Endothelial cell of umbilical vein (primary cell): ENCODE measurements around the gene TRIM71. TPM values are rescaled to one million over a fixed set of nuclear protein-coding genes. Genes with fewer than 3 reads are reported as not detected.

ENCODE experiments used
- BruUV-seq: library from RNA; stranded (reverse); fragments of 400-500 nt; replicated peaks from 2 replicates; lab custom pipeline; 2021; lab: Mats Ljungman, UMichigan
- CTCF ChIA-PET: fragments of 300-600, 350-600 bp; sonication (Branson Sonifier 250); formaldehyde crosslinking; loops from one replicate; lab custom pipeline; 2021; ENCODE audit warnings: antibody characterized with exemption, inconsistent platforms; lab: Charles Lee
- POLR2A ChIA-PET: fragments of 300-600, 350-600 bp; sonication (Branson Sonifier 250); formaldehyde crosslinking; loops from one replicate; lab custom pipeline; 2021; ENCODE audit warnings: antibody characterized with exemption, inconsistent platforms; lab: Charles Lee
- DNase-seq: peaks from one replicate; pipeline ENCODE4 v3.0.0-alpha.2; 2011; ENCODE audit warnings: low read depth, low spot score
- FAIRE-seq: peaks from 2 replicates; lab custom pipeline; 2011; peaks lifted over from hg19 to GRCh38; lab: Jason Lieb, UNC
- H2AFZ ChIP-seq: 2 replicates; pipeline ENCODE4 v1.6.0; 2012; ENCODE audit warnings: low read depth, low read length, control low read depth, inconsistent platforms
- H3K27ac ChIP-seq: 2 replicates; pipeline ENCODE4 v1.5.1; 2011; ENCODE audit warnings: low read depth, mild to moderate bottlenecking, control low read depth, low read length, moderate library complexity; ENCODE audit not compliant: insufficient read depth
- H3K27me3 ChIP-seq, 2 experiments: 2 replicates each; pipeline versions ENCODE4 v1.6.0 to v1.6.1; 2011; ENCODE audit warnings: low read length in 2 of 2, mixed read lengths in 1 of 2; ENCODE audit not compliant: control insufficient read depth in 2 of 2, insufficient read depth in 2 of 2
- H3K36me3 ChIP-seq, 2 experiments: 2 replicates in 1 of 2; 3 replicates in 1 of 2; pipeline ENCODE4 v1.5.1; 2011; ENCODE audit warnings: low read length in 2 of 2, mild to moderate bottlenecking in 1 of 2, moderate library complexity in 1 of 2; ENCODE audit not compliant: control insufficient read depth in 2 of 2, insufficient read depth in 2 of 2; ENCODE audit errors: extremely low read depth in 1 of 2
- H3K4me1 ChIP-seq: 3 replicates; pipeline ENCODE4 v1.5.1; 2011; ENCODE audit warnings: mild to moderate bottlenecking, low read length; ENCODE audit not compliant: control insufficient read depth, insufficient read depth; ENCODE audit errors: extremely low read depth
- H3K4me2 ChIP-seq: 2 replicates; pipeline ENCODE4 v1.6.1; 2011; ENCODE audit warnings: low read length, control low read depth, mixed read lengths; ENCODE audit not compliant: insufficient read depth
- H3K4me3 ChIP-seq, 3 experiments: fragments of 200-600 bp in 1 of 3; sonication (generic), shearing (Covaris generic) in 1 of 3; replicated peaks in 1 of 3; 2 replicates each; pipeline ENCODE4 v1.5.1; 2011 to 2016; ENCODE audit warnings: control low read depth in 3 of 3, low read length in 3 of 3, mild to moderate bottlenecking in 2 of 3, inconsistent platforms in 1 of 3, low read depth in 1 of 3, moderate library complexity in 1 of 3; ENCODE audit not compliant: insufficient read depth in 1 of 3
- H3K79me2 ChIP-seq: 2 replicates; pipeline ENCODE4 v1.6.0; 2012; ENCODE audit warnings: low read length, inconsistent platforms; ENCODE audit not compliant: control insufficient read depth, insufficient read depth
- H3K9ac ChIP-seq: replicated peaks from 2 replicates; pipeline ENCODE3; 2011; ENCODE audit warnings: low read length, control low read depth; ENCODE audit not compliant: insufficient read depth; ENCODE audit errors: extremely low read depth
- H3K9me1 ChIP-seq: replicated peaks from 3 replicates; pipeline ENCODE4 v1.6.0; 2011; ENCODE audit warnings: mild to moderate bottlenecking, low read length; ENCODE audit not compliant: control insufficient read depth, insufficient read depth; ENCODE audit errors: extremely low read depth
- H3K9me3 ChIP-seq: replicated peaks from 2 replicates; pipeline ENCODE4 v1.5.1; 2012; ENCODE audit warnings: low read length, inconsistent platforms; ENCODE audit not compliant: control insufficient read depth, insufficient read depth
- H4K20me1 ChIP-seq: replicated peaks from 2 replicates; pipeline ENCODE3; 2011; ENCODE audit warnings: mild to moderate bottlenecking, low read length; ENCODE audit not compliant: control insufficient read depth, insufficient read depth; ENCODE audit errors: extremely low read depth
- EZH2 ChIP-seq: IDR thresholded peaks from 2 replicates; pipeline ENCODE4 v1.6.1; 2012; ENCODE audit warnings: borderline replicate concordance, low read depth, mild to moderate bottlenecking, moderate library complexity, low read length, inconsistent platforms; ENCODE audit not compliant: severe bottlenecking
- FOS ChIP-seq: IDR thresholded peaks from 2 replicates; pipeline ENCODE4 v1.6.1; 2011; ENCODE audit warnings: mild to moderate bottlenecking, low read length, moderate library complexity, borderline replicate concordance; ENCODE audit not compliant: insufficient read depth
- JUN ChIP-seq: IDR thresholded peaks from 2 replicates; pipeline ENCODE4 v1.6.1; 2011; ENCODE audit warnings: borderline replicate concordance, low read depth; ENCODE audit not compliant: insufficient read length, insufficient read depth
- POLR2A ChIP-seq: IDR thresholded peaks from 2 replicates; pipeline ENCODE4 v1.6.1; 2012; ENCODE audit warnings: low read depth, mild to moderate bottlenecking, control low read depth, low read length
- POLR2AphosphoS5 ChIP-seq: IDR thresholded peaks from 2 replicates; pipeline ENCODE4 v1.6.1; 2012; ENCODE audit warnings: low read depth, mild to moderate bottlenecking, control low read depth, low read length, moderate library complexity; ENCODE audit not compliant: insufficient read depth
- dilution Hi-C: fragments of 300-500 bp; cut with MboI; formaldehyde crosslinking; loops from one replicate; pipeline ENCODE4 v1.15.0; 2019; ENCODE audit warnings: low sequenced_read_pairs; ENCODE audit not compliant: extremely low pct_ligation_motif_present
- intact Hi-C: fragments of 100-400 bp; cut with micrococcal nuclease; formaldehyde crosslinking; loops from one replicate; pipeline ENCODE4 v1.10.0; 2022
- polyA plus RNA-seq, 4 experiments: library from polyadenylated mRNA; depleted of rRNA in 3 of 4; stranded (reverse) in 3 of 4; unstranded in 1 of 4; fragments of >200 nt; gene quantifications; 2 replicates each; pipeline versions ENCODE4 v1.2.1 to v1.2.3, GENCODE V29; 2011 to 2012; ENCODE audit warnings: missing spikeins in 1 of 4
- total RNA-seq: library from RNA; stranded (reverse); gene quantifications from 2 replicates; pipeline ENCODE4 v1.2.3, GENCODE V29; 2021
- TF ChIP-seq, protein P1 (sequence below): IDR thresholded peaks from 2 replicates; pipeline ENCODE4 v1.6.1; 2011; ENCODE audit not compliant: insufficient read depth, insufficient read length
- TF ChIP-seq, protein P2 (sequence below), 2 donors: IDR thresholded peaks; 1 replicate in 1 of 2; 2 replicates in 1 of 2; pipeline ENCODE4 v1.5.1; 2011; ENCODE audit warnings: low read length in 2 of 2, mild to moderate bottlenecking in 2 of 2, moderate library complexity in 2 of 2, control low read depth in 1 of 2, inconsistent platforms in 1 of 2, low read depth in 1 of 2; ENCODE audit not compliant: insufficient read depth in 1 of 2; ENCODE audit errors: extremely low read depth in 1 of 2

TRIM71 gene
- total and polyA plus RNA-seq, 2 donors (not counting 3 experiments of a cell fraction or from before 2014, with no cell fraction given), result not detected

DNA sequence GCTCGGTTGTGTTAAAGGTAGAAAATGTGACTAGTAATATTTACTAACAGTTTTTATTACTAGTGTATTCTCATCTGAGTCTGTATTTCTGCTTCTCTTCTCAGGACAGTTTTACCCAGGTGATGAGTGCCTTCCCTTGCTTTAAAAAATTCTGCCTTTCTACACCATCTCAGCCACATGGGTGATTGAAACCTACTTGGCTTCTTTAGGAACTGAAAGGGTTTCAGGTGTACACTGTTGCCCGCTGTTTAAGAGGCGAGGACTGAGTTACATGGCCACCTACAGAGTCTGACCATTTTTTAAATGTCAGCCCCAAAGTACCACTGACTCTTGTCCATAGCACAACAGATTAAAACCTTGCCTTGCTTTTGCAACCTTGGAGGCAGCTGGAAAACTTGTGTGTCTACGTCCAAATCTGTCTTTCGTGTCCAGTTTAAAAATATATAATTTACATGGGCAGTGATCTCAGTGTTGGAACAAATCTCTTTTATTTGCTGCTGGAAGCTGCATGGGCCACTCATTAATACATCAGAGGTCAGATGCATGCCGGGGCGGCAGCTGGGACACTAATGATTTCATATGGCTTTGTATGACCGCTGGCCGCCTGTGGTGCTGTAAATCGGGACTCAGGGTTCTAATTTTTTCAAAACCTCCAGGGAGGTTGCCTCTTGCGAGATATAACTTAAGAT lies 44.6 kb downstream of the TRIM71 start:
- POLR2A ChIA-PET, result no interaction called here
- no peaks in the 10 kb centered on the region for H3K9me1 ChIP-seq
- H4K20me1 ChIP-seq, result no peaks in the 10 kb centered on the region
- no peak overlapping the region for H3K4me3 ChIP-seq
- H3K79me2 ChIP-seq, result no peaks in the 10 kb centered on the region
- H3K9ac ChIP-seq, result no peak overlapping the region
- intact Hi-C loops (no loop called here), dilution Hi-C loops (no loop called here)
- no peak overlapping the region for H2AFZ ChIP-seq
- H3K27ac ChIP-seq, result no peak overlapping the region
- no peak for DNase-seq
- no peaks in the 10 kb centered on the region for H3K9me3 ChIP-seq
- no peaks in the 10 kb centered on the region for H3K36me3 ChIP-seq
- no peaks in the 10 kb centered on the region for H3K4me1 ChIP-seq
- H3K4me2 ChIP-seq, result no peak overlapping the region
- peaks cover 0 to 2% of the 10 kb centered on the region in 2 experiments for H3K27me3 ChIP-seq
- no peak for TF ChIP-seq POLR2A
- TF ChIP-seq, protein P1, sequence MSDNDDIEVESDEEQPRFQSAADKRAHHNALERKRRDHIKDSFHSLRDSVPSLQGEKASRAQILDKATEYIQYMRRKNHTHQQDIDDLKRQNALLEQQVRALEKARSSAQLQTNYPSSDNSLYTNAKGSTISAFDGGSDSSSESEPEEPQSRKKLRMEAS, result no peak
- TF ChIP-seq, protein P2, sequence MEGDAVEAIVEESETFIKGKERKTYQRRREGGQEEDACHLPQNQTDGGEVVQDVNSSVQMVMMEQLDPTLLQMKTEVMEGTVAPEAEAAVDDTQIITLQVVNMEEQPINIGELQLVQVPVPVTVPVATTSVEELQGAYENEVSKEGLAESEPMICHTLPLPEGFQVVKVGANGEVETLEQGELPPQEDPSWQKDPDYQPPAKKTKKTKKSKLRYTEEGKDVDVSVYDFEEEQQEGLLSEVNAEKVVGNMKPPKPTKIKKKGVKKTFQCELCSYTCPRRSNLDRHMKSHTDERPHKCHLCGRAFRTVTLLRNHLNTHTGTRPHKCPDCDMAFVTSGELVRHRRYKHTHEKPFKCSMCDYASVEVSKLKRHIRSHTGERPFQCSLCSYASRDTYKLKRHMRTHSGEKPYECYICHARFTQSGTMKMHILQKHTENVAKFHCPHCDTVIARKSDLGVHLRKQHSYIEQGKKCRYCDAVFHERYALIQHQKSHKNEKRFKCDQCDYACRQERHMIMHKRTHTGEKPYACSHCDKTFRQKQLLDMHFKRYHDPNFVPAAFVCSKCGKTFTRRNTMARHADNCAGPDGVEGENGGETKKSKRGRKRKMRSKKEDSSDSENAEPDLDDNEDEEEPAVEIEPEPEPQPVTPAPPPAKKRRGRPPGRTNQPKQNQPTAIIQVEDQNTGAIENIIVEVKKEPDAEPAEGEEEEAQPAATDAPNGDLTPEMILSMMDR (IDR thresholded peaks at IDR 0.05; ENCODE audit: extremely low read depth in 1 of 2, insufficient read depth in 1 of 2, low read depth in 1 of 2, low read length in 2 of 2), result no peak
- no peak for TF ChIP-seq POLR2AphosphoS5
- no peak for TF ChIP-seq JUN
- TF ChIP-seq FOS, result no peak
- no peak for TF ChIP-seq EZH2
- BruUV-seq, result no TSS peak
- CTCF ChIA-PET, result interaction anchor here (1.1 kb wide), 1 partner anchor 11 kb away, joined by 4 read pairs; no protein-coding TSS in a partner anchor
- no peak for FAIRE-seq
